DLD1 (cell line): Measurements from ENCODE around the gene CSAG3.
"Not testable (repeated sequence)": the region's sequence is repeated elsewhere in the genome, so short reads cannot be mapped to it uniquely, and the experiment has no call there.

Experiments used
- in situ Hi-C: cut with HindIII; loops from 2 replicates; pipeline ENCODE4 v1.10.0; 2017; ENCODE audit warnings: low sequenced_read_pairs

CSAG3 gene

DNA sequence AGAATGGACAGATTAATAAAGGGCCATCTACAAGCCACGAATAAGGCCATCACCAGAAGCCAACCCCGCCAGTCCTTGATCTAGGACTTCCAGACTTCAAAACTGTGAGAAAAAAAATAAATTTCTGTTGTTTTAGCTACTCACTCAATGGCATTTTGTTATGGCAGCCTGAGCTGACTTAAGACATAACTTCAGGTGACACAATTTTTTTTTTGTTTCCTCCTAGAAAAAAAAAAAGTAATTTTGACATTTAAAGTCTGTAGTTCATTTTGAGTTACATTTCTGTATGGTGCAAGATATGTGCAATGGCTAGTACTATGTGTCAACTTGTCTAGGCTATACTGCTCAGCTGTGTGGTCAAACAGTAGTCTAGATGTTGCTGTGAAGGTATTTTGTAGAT, at the start of gene CSAG3:
CSAG3 (plus strand) TSS at position 301 of the 400 bp plus-strand sequence.
- in situ Hi-C loops = not testable (repeated sequence)

DNA sequence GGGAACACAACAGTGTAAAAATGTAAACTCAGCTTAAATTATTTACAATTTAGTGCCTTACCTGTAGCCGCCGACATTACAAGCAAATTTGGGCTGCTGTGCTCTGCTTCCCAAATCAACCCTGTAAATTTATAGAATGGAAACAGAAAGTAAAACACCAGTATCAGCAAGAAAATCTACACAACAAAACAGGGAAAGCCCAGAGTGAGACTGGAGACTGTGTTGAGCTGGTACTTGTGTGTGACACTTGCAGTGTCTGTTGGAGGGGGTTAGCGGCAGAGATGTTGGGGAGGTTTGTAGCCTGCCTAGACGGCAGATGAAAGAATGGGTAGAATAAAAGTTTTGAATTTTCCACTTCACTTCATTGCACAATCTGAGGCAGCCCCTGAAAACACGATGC, 45.8 kb upstream of the CSAG3 start:
- in situ Hi-C loops = not testable (repeated sequence)

DNA sequence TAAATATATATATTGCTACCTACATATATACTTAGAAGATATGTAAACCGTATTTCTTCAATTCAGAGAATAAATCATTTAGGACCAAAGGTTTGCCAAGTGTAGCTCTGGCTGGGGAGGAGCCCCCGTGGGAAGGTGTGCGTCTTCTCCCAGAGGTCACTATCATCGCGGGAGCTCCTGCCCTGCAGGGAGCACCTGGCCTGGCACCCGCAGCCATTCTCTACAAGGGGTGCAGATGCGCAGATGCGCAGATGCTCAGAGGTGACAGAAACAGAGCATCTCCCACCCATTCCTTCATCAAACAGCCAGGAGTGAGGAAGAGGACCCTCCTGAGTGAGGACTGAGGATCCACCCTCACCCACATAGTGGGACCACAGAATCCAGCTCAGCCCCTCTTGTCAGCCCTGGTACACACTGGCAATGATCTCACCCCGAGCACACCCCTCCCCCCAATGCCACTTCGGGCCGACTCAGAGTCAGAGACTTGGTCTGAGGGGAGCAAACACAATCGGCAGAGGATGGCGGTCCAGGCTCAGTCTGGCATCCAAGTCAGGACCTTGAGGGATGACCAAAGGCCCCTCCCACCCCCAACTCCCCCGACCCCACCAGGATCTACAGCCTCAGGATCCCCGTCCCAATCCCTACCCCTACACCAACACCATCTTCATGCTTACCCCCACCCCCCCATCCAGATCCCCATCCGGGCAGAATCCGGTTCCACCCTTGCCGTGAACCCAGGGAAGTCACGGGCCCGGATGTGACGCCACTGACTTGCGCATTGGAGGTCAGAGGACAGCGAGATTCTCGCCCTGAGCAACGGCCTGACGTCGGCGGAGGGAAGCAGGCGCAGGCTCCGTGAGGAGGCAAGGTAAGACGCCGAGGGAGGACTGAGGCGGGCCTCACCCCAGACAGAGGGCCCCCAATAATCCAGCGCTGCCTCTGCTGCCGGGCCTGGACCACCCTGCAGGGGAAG, 44.9 kb upstream of the CSAG3 start, which contains the start of gene MAGEA2B:
MAGEA2B (plus strand) TSS at position 814 of the 973 bp plus-strand sequence. CDS start 2,479 bp downstream, outside the sequence.
- in situ Hi-C loops = not testable (repeated sequence)

DNA sequence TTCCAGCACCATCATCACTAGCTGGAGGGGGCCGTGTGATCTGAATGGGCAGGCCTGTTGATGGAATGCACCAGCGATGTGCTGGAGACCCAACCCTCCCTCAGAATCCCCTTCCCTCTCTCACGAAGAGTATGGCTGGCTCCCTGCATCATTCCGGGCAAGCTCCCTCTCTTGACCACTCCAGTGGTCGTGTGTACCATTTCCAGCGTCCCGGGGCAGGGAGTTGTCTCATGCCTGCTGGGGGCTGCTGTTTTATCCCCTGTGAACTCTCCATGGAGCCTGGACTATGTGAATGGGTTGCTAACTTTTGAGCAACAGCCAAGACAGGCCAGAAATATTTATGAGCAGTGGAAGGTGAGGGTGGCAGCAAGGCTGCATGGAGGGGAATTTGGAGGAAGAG, 33.6 kb upstream of the CSAG3 start:
- in situ Hi-C loops = no loop called here

DNA sequence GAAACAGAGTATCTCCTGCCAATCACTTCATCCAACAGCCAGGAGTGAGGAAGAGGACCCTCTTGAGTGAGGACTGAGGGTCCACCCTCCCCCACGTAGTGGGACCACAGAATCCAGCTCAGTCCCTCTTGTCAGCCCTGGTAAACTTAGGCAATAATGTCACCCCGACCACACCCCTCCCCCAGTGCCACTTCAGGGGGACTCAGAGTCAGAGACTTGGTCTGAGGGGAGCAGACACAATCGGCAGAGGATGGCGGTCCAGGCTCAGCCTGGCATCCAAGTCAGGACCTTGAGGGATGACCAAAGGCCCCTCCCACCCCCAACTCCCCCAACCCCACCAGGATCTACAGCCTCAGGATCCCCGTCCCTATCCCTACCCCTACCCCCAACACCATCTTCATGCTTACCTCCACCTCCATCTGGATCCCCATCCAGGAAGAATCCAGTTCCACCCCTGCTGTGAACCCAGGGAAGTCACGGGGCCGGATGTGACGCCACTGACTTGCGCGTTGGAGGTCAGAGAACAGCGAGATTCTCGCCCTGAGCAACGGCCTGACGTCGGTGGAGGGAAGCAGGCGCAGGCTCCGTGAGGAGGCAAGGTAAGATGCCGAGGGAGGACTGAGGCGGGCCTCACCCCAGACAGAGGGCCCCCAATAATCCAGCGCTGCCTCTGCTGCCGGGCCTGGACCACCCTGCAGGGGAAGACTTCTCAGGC, 25.6 kb upstream of the CSAG3 start, which contains the start of the genes CSAG1 and MAGEA12:
CSAG1 (minus strand) TSS at position 461 of the 715 bp plus-strand sequence. CDS start 1,261 bp downstream, outside the sequence.
MAGEA12 (plus strand) TSS at position 497 of the 715 bp plus-strand sequence. CDS start 2,405 bp downstream, outside the sequence.
- in situ Hi-C loops = no loop called here

DNA sequence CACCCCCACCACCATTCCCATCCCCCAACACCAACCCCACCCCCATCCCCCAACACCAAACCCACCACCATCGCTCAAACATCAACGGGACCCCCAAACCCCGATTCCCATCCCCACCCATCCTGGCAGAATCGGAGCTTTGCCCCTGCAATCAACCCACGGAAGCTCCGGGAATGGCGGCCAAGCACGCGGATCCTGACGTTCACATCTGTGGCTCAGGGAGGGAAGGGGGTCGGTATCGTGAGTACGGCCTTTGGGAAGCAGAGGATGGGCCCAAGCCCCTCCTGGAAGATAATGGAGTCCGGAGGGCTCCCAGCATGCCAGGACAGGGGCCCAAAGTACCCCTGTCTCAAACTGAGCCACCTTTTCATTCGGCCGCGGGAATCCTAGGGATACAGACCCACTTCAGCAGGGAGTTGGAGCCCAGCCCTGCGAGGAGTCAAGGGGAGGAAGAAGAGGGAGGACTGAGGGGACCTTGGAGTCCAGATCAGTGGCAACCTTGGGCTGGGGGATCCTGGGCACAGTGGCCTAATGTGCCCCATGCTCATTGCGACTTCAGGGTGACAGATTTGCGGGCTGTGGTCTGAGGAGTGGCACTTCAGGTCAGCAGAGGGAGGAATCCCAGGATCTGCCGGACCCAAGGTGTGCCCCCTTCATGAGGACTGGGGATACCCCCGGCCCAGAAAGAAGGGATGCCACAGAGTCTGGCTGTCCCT, 24.7 kb upstream of the CSAG3 start:
- in situ Hi-C loops = not testable (repeated sequence)

DNA sequence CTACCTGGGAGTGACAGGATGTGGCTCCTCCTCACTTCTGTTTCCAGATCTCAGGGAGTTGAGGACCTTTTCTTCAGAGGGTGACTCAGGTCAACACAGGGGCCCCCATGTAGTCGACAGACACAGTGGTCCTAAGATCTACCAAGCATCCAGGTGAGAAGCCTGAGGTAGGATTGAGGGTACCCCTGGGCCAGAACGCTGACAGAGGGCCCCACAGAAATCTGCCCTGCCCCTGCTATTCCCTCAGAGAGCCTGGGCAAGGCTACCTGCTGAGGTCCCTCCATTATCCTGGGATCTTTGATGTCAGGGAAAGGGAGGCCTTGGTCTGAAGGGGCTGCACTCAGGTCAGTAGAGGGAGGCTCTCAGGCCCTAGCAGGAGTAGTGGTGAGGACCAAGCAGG, 23.9 kb upstream of the CSAG3 start:
- in situ Hi-C loops = no loop called here

DNA sequence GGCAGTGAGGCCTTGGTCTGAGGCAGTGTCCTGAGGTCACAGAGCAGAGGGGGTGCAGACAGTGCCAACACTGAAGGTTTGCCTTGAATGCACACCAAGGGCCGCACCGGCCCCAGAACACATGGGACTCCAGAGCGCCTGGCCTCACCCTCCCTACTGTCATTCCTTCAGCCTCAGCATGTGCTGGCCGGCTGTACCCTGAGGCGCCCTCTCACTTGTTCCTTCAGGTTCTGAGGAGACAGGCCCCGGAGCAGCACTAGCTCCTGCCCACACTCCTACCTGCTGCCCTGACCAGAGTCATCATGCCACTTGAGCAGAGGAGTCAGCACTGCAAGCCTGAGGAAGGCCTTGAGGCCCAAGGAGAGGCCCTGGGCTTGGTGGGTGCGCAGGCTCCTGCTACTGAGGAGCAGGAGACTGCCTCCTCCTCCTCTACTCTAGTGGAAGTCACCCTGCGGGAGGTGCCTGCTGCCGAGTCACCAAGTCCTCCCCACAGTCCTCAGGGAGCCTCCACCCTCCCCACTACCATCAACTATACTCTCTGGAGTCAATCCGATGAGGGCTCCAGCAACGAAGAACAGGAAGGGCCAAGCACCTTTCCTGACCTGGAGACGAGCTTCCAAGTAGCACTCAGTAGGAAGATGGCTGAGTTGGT, 23.0 kb upstream of the CSAG3 start:
- in situ Hi-C loops = no loop called here

DNA sequence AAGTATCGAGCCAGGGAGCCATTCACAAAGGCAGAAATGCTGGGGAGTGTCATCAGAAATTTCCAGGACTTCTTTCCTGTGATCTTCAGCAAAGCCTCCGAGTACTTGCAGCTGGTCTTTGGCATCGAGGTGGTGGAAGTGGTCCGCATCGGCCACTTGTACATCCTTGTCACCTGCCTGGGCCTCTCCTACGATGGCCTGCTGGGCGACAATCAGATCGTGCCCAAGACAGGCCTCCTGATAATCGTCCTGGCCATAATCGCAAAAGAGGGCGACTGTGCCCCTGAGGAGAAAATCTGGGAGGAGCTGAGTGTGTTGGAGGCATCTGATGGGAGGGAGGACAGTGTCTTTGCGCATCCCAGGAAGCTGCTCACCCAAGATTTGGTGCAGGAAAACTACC, 22.5 kb upstream of the CSAG3 start:
- in situ Hi-C loops = not testable (repeated sequence)

DNA sequence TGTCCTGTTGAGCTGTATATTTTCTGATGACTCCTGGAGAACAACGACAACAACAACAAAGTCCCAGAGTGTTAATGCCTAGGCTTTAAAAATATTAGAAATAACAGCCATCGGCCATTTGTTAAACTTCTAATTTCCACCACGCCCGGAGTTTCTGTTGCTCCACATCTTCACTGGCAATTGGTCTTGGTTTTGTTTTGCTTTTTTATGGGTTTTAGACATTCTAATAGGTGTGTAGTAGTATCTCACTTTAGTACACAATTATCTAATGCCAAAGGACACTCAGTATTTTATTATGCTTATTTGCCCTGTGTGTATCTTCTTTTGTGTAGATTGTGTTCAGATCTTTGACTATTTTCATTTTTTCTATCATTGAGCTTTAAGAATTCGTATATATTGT, 20.5 kb upstream of the CSAG3 start:
- in situ Hi-C loops = no loop called here

DNA sequence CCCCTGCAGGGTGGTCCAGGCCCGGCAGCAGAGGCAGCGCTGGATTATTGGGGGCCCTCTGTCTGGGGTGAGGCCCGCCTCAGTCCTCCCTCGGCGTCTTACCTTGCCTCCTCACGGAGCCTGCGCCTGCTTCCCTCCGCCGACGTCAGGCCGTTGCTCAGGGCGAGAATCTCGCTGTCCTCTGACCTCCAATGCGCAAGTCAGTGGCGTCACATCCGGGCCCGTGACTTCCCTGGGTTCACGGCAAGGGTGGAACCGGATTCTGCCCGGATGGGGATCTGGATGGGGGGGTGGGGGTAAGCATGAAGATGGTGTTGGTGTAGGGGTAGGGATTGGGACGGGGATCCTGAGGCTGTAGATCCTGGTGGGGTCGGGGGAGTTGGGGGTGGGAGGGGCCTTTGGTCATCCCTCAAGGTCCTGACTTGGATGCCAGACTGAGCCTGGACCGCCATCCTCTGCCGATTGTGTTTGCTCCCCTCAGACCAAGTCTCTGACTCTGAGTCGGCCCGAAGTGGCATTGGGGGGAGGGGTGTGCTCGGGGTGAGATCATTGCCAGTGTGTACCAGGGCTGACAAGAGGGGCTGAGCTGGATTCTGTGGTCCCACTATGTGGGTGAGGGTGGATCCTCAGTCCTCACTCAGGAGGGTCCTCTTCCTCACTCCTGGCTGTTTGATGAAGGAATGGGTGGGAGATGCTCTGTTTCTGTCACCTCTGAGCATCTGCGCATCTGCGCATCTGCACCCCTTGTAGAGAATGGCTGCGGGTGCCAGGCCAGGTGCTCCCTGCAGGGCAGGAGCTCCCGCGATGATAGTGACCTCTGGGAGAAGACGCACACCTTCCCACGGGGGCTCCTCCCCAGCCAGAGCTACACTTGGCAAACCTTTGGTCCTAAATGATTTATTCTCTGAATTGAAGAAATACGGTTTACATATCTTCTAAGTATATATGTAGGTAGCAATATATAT, 5.0 kb upstream of the CSAG3 start, which contains the start of gene MAGEA2:
MAGEA2 (minus strand) TSS at position 157 of the 965 bp plus-strand sequence. CDS start 2,479 bp downstream, outside the sequence.
- in situ Hi-C loops = not testable (repeated sequence)

DNA sequence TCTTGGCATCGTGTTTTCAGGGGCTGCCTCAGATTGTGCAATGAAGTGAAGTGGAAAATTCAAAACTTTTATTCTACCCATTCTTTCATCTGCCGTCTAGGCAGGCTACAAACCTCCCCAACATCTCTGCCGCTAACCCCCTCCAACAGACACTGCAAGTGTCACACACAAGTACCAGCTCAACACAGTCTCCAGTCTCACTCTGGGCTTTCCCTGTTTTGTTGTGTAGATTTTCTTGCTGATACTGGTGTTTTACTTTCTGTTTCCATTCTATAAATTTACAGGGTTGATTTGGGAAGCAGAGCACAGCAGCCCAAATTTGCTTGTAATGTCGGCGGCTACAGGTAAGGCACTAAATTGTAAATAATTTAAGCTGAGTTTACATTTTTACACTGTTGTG, 4.1 kb upstream of the CSAG3 start:
- in situ Hi-C loops = not testable (repeated sequence)

DNA sequence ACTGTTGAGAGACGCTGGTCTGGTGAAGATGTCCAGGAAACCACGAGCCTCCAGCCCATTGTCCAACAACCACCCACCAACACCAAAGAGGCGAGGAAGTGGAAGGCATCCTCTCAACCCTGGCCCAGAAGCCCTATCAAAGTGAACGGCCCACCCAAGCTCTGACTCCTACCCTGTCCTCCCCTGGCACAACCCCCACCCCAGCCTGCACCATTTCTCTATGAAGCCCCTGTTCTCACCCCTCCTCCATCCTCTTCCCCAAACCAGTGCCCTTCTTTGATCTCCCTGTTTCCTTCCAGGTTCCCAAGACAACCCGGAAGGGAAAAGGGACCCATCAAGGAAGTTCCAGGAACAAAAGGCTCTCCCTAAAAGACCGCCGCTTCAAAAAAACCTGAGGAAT, 526 bp downstream of the CSAG3 start:
- in situ Hi-C loops = not testable (repeated sequence)

DNA sequence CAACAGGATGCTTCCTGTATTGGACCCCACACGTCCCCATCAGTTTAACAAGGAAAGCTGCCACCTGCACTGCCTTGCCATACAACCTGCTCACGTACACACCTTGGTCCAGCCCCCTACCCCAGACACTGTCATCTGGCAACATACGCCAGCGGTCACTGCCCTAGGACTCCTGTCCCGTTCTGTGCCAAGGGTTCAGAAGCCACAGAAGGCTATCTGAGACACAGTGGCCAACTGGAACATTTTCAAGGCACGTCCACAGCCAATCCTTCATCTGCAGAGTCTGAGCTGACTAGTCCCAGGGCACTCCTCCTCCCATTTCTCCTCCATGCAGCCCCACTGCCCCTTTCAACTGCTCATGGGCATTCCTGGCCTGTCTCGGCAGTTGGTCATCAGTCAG, 2.6 kb downstream of the CSAG3 start:
- in situ Hi-C loops = not testable (repeated sequence)

DNA sequence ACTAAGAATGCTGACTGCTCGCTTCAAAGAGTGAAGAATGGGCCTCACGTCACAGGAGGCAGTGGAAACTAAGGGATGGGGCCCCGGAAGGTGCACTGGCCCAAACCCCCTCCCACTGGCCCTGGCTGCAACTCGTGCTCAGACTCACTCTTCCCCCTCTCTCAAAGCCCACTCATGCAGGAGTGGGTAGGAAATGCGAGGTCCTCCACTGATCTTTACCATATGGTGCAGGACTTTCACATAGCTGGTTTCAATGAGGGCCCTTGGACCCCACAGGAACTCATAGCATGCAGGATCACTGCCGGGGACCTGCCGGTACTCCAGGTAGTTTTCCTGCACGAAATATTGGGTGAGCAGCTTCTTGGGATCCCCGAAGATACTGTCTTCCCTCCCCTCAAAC, 7.5 kb downstream of the CSAG3 start:
- in situ Hi-C loops = not testable (repeated sequence)

DNA sequence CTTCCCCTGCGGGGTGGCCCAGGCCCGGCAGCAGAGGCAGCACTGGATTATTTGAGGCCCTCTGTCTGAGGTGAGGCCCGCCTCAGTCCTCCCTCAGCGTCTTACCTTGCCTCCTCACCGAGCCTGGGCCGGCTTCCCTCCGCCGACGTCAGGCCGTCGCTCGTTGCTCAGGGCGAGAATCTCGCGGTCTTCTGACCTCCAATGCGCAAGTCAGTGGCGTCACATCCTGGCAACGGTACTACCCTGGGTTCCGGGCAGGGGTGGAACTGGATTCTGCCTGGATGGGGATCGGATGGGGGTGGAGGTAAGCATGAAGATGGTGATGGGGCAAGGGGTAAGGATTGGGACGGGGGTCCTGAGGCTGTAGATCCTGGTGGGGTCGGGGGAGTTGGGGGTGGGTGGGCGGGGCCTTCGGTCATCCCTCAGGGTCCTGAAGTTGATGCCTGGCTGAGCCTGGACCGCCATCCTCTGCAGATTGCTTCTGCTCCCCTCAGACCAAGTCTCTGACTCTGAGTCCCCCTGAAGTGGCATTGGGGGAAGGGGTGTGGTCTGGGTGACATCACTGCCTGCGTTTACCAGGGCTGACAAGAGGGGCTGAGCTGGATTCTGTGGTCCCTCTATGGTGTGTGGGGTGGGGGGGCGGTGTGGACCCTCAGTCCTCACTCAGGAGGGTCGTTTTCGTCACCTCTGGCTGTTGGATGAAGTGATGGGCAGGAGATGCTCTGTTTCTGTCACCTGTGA, 10.7 kb downstream of the CSAG3 start, which contains the start of gene MAGEA6:
MAGEA6 (minus strand) TSS at position 141 of the 741 bp plus-strand sequence. CDS start 2,039 bp downstream, outside the sequence.
- in situ Hi-C loops = not testable (repeated sequence)

DNA sequence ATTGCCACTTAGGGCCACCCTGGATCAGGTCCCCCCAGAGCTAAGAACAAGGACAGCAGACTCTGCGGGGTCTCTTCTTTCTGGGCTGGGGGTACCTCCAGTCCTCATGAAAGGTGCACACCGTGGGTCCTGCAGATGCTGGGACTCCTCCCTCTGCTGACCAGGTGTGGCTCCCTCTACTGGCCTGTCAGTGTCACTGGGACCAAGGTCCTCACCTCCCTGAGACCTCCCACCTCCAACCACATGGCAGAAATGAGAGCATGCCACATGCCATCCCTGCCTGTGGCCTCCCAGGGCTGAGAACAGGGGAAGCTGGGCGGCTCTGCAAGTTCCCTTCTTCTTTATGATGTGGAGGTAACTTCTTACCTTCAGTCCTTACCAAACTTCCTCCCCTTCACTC, 28.0 kb downstream of the CSAG3 start:
- in situ Hi-C loops = not testable (repeated sequence)

DNA sequence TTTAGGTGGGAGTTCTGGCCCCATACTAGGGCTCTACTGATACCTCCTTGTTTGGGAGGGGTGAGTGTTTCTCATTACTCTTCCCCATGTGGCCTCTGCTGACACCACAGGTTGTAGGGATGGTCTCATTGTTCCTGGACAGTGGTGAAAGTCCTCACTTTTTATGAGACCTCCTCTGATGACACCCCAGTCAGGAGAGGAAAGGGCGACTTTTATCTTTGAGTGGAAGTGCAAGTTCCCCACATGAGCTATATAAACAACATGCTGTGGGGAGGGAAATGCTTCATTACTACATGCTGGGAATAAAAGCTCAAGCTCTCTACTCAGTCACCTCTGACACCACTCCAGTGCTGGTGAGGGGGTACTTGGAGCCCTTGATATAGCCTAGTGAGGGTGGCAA, 39.9 kb downstream of the CSAG3 start:
- in situ Hi-C loops = no loop called here
